Measurements from ENCODE around the gene ZNF230. TPM values are rescaled to one million over a fixed set of nuclear protein-coding genes. Genes with fewer than 3 reads are reported as not detected.
A peak's percentile ranks its signal among the peaks of the same experiment; 100 is the strongest.

Gene ZNF230
- total RNA-seq, result 2.2 and 2.9 TPM in 2 replicates

- peak; percentile 89 to 97 for DNase-seq (ENCODE audit: low read depth in 2 of 2)
These were observed at the start of gene ZNF230 for GRCh38 chr19:44002566-44003460. Gene ZNF230 (plus strand): TSS chr19:44002957. CDS start chr19:44007079, 4,122 bp downstream.

GRCh38 chr19:43956827-43957226 lies 45.9 kb upstream of the ZNF230 start:
- DNase-seq (ENCODE audit: low read depth in 2 of 2), result no peak

GRCh38 chr19:43957891-43958290 lies 44.9 kb upstream of the ZNF230 start:
- DNase-seq (ENCODE audit: low read depth in 2 of 2), result no peak

- no peak for DNase-seq (ENCODE audit: low read depth in 2 of 2)
These were observed 42.3 kb upstream of the ZNF230 start for GRCh38 chr19:43960411-43960810.

- no peak for DNase-seq (ENCODE audit: low read depth in 2 of 2)
These were observed 36.6 kb upstream of the ZNF230 start for GRCh38 chr19:43966079-43966694.

GRCh38 chr19:43976732-43977131 lies 26.0 kb upstream of the ZNF230 start:
- DNase-seq (ENCODE audit: low read depth in 2 of 2), result no peak

- no peak for DNase-seq (ENCODE audit: low read depth in 2 of 2)
These were observed 19.2 kb upstream of the ZNF230 start for GRCh38 chr19:43983544-43983911.

GRCh38 chr19:43983912-43984686 lies 18.7 kb upstream of the ZNF230 start, which contains the start of gene ZNF155:
Gene ZNF155 (plus strand): TSS chr19:43984188. CDS start chr19:43988544, 4,356 bp downstream.
- peak; percentile 89 to 97 for DNase-seq (ENCODE audit: low read depth in 2 of 2)

GRCh38 chr19:43984687-43985000 lies 18.1 kb upstream of the ZNF230 start:
- no peak for DNase-seq (ENCODE audit: low read depth in 2 of 2)

- no peak for DNase-seq (ENCODE audit: low read depth in 2 of 2)
These were observed 5.0 kb upstream of the ZNF230 start for GRCh38 chr19:43997631-43998290.

- DNase-seq (ENCODE audit: low read depth in 2 of 2), result no peak
These were observed 568 bp upstream of the ZNF230 start for GRCh38 chr19:44002212-44002565.

- DNase-seq (ENCODE audit: low read depth in 2 of 2), result no peak
These were observed 778 bp downstream of the ZNF230 start for GRCh38 chr19:44003461-44004009.

GRCh38 chr19:44005973-44006372 lies 3.2 kb downstream of the ZNF230 start:
- no peak for DNase-seq (ENCODE audit: low read depth in 2 of 2)

GRCh38 chr19:44007473-44007872 lies 4.7 kb downstream of the ZNF230 start:
- DNase-seq (ENCODE audit: low read depth in 2 of 2), result no peak

GRCh38 chr19:44010468-44010867 lies 7.7 kb downstream of the ZNF230 start:
- DNase-seq (ENCODE audit: low read depth in 2 of 2), result no peak

- no peak for DNase-seq (ENCODE audit: low read depth in 2 of 2)
These were observed 16.7 kb downstream of the ZNF230 start for GRCh38 chr19:44019498-44019897.

GRCh38 chr19:44021221-44021620 lies 18.5 kb downstream of the ZNF230 start:
- DNase-seq (ENCODE audit: low read depth in 2 of 2), result no peak

- no peak for DNase-seq (ENCODE audit: low read depth in 2 of 2)
These were observed 22.1 kb downstream of the ZNF230 start for GRCh38 chr19:44024900-44025216.

GRCh38 chr19:44025217-44025936 lies 22.6 kb downstream of the ZNF230 start, which contains the start of gene ZNF222:
Gene ZNF222 (plus strand): TSS chr19:44025379. CDS start chr19:44025437, 58 bp downstream.
- peak; percentile 57 to 88 for DNase-seq (ENCODE audit: low read depth in 2 of 2)

GRCh38 chr19:44026622-44027021 lies 23.9 kb downstream of the ZNF230 start:
- DNase-seq (ENCODE audit: low read depth in 2 of 2), result no peak

All from dermis microvascular lymphatic vessel endothelial cell (primary cell).